Measurements from ENCODE around the gene CASP2.

- no peak for TF ChIP-seq POLR2A (IDR thresholded peaks at IDR 0.05)
- no peak for TF ChIP-seq CTCF (IDR thresholded peaks at IDR 0.05)
Observed at GRCh38 chr7:143279186-143280098, 8.7 kb upstream of the CASP2 start.
